ENCODE data around the gene RNF2. TPM values are rescaled to one million over a fixed set of nuclear protein-coding genes. Genes with fewer than 3 reads are reported as not detected.

Gene RNF2
- total and polyA plus RNA-seq, 2 donors (not counting 3 experiments of a cell fraction or from before 2014, with no cell fraction given): 13.6 to 30.6 TPM

GRCh38 chr1:185066181-185066580, 20.8 kb downstream of the RNF2 start:
- no TSS peak for BruUV-seq (replicated peaks)
- no peaks in the 10 kb centered on the region for H3K36me3 ChIP-seq (ENCODE audit: control insufficient read depth in 2 of 2, extremely low read depth in 1 of 2, insufficient read depth in 2 of 2, low read length in 2 of 2)
- H3K9ac ChIP-seq (replicated peaks; ENCODE audit: extremely low read depth, insufficient read depth, low read length): no peak overlapping the region
- TF ChIP-seq JUN (IDR thresholded peaks at IDR 0.05; ENCODE audit: borderline replicate concordance, insufficient read depth, insufficient read length, low read depth) (no peak), FOS (IDR thresholded peaks at IDR 0.05; ENCODE audit: borderline replicate concordance, insufficient read depth, low read length) (no peak), MAX (IDR thresholded peaks at IDR 0.05; ENCODE audit: insufficient read depth, insufficient read length) (no peak), POLR2AphosphoS5 (IDR thresholded peaks at IDR 0.05; ENCODE audit: insufficient read depth, low read depth, low read length) (no peak), POLR2A (IDR thresholded peaks at IDR 0.05; ENCODE audit: low read depth, low read length) (no peak), EZH2 (IDR thresholded peaks at IDR 0.05; ENCODE audit: borderline replicate concordance, low read depth, low read length, severe bottlenecking) (no peak), MYC (IDR thresholded peaks at IDR 0.05; ENCODE audit: low read depth, low read length) (no peak), CTCF (IDR thresholded peaks at IDR 0.05; ENCODE audit: extremely low read depth in 1 of 2, insufficient read depth in 1 of 2, low read depth in 1 of 2, low read length in 2 of 2) (no peak), GATA2 (IDR thresholded peaks at IDR 0.05; ENCODE audit: insufficient read depth, insufficient read length, low read depth, low read length) (no peak)
- CTCF ChIA-PET: interaction anchor here (1.2 kb wide), 1 partner anchor 10 kb away, joined by 3 read pairs; no protein-coding TSS in a partner anchor
- no peaks in the 10 kb centered on the region for H3K27me3 ChIP-seq (ENCODE audit: control insufficient read depth in 2 of 2, insufficient read depth in 2 of 2, low read length in 2 of 2)
- peaks cover 64% of the 10 kb centered on the region for H3K79me2 ChIP-seq (ENCODE audit: control insufficient read depth, insufficient read depth, low read length)
- POLR2A ChIA-PET: no interaction called here
- no peak overlapping the region for H3K27ac ChIP-seq (ENCODE audit: insufficient read depth, low read depth, low read length)
- DNase-seq (ENCODE audit: low read depth, low spot score) (no peak), FAIRE-seq (no peak)
- peaks cover 4% of the 10 kb centered on the region for H4K20me1 ChIP-seq (replicated peaks; ENCODE audit: control insufficient read depth, extremely low read depth, insufficient read depth, low read length)
- H3K9me3 ChIP-seq (replicated peaks; ENCODE audit: control insufficient read depth, insufficient read depth, low read length): no peaks in the 10 kb centered on the region
- H3K4me1 ChIP-seq (ENCODE audit: control insufficient read depth, extremely low read depth, insufficient read depth, low read length): no peaks in the 10 kb centered on the region
- no peak overlapping the region for H2AFZ ChIP-seq (ENCODE audit: low read depth, low read length)
- H3K4me2 ChIP-seq (ENCODE audit: insufficient read depth, low read length): no peak overlapping the region
- H3K9me1 ChIP-seq (replicated peaks; ENCODE audit: control insufficient read depth, extremely low read depth, insufficient read depth, low read length): no peaks in the 10 kb centered on the region
- dilution Hi-C loops (cut with MboI; ENCODE audit: extremely low pct_ligation_motif_present, low sequenced_read_pairs): no loop called here
- H3K4me3 ChIP-seq (replicated peaks in 1 of 3; ENCODE audit: insufficient read depth in 1 of 3, low read depth in 1 of 3, low read length in 3 of 3): no peak overlapping the region
- intact Hi-C loops (cut with micrococcal nuclease): no loop called here
